Brain pericyte (primary cell): Measurements from ENCODE around the gene ZNF425.
"Not testable (repeated sequence)": the region's sequence is repeated elsewhere in the genome, so short reads cannot be mapped to it uniquely, and the experiment has no call there.

ENCODE experiments used
- DNase-seq: peaks from one replicate; pipeline ENCODE4 v3.0.0-alpha.2; 2012; ENCODE audit warnings: low read depth, low spot score

Gene ZNF425

DNA sequence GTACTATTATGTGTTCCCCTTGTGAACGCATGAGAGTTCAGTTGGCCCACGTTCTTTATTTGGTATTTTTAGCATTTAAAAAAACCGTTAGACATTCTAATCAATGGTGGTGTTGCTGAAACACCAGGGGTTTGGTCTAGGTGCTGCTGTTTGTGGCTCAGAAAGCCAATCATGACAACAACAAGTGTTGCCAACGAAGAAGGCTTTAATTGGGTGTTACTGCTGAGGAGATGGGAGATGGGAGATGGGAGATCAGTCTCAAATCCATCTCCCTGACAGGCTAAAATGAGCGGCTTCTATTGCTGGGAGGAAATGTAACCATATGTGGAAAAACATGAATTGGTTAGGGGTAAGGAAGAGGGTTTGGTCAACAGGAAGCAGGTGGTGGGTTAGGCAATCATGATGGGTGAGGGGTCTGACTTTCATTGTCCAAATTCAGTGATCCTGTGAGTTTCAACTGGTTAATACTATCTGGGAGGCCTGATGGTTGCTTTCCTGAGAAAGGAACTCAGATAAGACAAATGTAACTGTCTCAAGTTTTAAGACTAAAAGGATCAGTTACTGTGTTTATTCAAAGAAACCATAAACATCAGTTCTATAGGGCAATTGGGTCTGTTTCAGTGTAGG, 4.6 kb upstream of the ZNF425 start:
- DNase-seq: no peak

DNA sequence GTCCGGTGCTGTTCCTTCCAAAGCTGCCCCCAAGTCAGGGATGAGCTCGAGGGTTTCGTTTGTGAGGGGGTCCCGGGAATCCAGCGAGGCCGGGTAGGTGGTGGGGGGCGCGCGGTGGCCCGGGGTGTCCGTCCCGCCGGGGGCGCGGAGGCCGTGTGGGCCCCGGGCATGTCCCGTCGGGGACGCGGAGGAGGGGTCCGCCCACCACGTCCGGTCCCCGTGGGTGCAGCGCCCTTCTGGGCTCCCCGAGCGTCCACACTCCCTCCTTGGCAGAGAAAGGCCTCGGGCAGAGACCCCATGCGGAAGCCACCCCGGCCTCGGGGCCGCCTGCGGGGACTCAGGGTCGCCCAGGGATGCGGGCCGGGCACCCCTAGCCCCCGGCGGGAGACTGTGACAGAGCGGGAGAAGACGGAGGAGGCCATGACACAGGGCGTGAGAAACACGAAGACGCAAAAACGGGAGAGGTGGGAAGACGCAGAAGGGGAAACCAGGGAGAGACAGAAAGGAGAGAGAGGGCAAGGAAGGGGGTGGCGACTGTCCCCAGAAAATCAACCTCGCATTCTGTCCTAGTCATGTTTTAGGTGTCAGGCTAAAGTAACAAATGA, 640 bp upstream of the ZNF425 start:
- no peak for DNase-seq

DNA sequence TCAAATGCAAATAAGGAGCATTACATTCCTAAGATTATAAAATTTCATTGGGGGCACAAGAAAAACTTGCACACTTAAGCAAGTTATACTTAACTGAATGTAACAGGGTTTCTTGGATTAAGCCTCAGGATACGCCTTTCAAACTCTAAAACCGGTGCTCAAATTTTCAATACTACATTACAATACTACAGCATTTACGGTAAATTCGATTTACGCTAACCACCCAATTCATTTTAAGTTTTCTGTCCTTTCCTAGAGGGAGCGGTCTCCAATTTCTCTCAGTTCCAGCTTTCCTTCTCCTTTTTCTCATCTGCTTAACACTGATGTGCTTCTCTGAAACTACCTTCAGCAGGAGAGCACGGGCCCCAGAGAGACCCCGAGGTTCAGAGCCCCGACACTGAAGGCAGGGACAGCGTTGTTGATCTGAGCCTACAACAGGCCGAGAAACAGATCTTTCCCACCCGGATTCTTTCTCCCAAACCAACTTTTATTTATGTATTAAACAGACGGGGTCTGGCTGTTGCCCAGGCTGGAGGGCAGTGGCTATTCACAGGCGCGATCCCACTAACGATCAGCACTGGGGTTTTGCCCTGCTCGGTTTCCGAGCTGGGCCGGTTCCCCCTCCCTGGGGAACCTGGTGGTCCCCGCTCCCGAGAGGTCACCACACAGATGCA, 798 bp downstream of the ZNF425 start:
- DNase-seq: no peak

DNA sequence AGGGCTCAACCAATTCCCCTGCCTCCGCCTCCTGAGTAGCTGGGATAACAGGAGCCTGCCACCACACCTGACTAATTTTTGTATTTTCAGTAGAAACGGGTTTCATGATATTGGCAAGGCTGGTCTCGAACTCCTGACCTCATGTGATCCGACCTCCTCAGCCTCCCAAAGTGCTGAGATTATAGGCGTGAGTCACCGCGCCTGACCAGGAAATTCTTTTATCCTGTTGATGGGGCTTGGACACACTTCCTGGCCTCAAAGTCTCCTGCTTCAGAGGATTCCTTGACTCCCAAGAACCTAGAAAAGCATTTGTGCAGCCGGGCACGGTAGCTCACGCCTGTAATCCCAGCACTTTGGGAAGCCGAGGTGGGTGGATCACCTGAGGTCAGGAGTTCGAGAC, 16.2 kb downstream of the ZNF425 start:
- DNase-seq: no peak

DNA sequence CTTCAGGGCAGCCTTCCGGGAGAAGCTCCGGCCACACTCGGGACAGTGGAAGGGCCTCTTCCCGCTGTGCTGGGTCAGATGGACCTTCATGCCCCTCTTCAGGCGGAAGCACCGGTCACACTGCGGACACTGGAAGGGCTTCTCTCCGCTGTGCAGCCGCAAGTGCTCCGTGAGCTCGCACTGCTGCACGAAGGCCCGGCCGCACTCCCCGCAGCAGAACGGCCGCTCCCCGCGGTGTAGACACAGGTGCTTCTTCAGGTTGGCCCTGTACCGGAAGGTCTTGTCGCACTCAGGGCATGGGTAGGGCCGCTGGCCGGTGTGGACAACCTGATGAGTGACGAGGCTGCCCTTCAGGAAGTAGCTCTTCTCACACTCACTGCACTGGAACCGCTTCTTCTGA, 21.4 kb downstream of the ZNF425 start:
- no peak for DNase-seq

DNA sequence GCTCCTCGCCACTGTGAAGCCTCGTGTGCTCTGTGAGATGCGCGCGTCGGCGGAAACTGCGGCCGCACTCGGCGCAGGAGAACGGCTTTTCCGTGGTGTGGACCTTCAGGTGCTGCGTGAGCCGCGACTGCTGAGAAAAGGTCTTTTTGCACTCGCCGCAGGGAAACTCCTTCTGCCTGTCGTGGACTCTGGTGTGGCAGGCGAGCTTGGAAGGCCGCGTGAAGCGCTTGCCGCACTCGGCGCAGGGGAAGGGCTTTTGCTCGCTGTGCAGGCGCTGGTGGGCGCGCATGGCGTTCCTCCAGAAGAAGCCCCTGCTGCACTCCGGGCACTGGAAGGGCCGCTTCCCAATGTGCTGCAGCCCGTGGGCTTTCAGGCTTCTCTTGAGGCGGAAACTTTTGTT, 21.9 kb downstream of the ZNF425 start:
- DNase-seq: no peak

DNA sequence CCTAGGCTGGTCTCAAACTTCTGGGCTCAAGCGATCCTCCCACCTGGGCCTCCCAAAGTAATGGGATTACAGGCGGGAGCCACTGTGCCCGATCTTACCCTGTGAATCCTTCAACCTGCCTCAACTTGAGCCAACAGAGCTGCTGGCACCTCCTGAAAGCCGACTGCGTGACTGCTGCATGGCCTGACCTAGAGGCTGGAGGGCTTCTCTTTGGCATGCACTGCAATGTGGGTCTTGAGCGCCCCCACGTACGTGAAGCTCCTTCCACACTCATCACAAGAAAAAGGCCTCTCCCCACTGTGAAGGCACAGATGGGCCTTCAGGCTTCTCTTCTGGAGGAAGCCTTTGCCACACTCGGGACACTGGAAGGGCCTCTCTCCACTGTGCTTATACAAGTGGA, 22.7 kb downstream of the ZNF425 start:
- no peak for DNase-seq

DNA sequence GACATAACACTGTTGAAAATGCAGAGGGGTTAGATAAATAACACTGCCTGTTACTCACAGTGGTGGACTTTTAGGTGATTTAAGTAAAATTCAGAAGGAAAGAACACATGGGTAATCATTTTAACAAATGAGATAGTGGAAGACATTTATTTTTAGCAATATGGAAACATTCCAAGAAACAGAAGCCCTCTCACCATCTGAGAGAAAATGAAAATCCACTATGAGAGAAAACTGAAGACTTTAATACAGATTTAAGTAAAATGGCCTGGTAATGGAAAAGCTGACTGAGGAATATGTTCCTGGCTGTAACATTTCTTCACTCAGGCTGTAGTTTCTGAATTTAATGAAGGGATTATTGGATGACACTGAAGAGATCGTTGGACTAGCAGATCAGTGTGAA, 23.5 kb downstream of the ZNF425 start:
- DNase-seq: no peak

DNA sequence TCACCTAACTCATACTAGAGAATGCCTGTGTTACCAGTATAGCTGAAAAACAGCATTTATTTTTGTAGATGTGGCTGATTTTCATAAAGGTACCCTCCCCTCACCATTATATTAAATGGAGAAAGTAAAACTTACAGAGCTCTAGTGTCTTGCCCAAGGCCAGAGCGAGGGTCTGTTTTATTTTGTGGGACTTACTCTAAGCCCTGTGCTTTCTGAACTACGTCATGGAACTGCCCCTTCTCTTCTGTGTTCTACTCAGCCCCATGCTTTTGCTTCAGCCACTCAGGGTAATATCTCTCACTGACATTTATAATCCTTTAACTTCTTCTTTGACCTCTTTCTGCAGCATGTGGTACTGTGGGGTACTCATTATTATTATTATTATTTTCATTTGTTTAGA, 25.3 kb downstream of the ZNF425 start:
- no peak for DNase-seq

DNA sequence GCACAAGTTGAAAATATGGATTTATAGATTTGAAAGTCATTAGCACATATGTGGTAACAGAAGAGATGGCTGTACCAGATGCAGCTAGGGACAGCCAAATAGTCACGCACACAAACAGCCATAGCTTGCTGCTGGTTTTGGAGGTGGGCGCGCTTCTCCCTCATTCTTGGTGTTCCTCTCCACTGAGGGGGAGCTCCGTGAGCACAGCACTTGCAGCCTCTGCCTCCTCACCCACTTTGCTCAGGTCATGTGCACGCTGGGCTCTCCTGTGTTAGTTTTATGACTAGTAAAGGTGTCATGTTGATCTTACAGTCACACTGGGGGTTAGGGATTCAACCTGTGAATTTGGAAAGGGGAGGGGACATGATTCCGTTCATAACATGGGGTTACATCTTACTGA, 27.1 kb downstream of the ZNF425 start:
- no peak for DNase-seq

DNA sequence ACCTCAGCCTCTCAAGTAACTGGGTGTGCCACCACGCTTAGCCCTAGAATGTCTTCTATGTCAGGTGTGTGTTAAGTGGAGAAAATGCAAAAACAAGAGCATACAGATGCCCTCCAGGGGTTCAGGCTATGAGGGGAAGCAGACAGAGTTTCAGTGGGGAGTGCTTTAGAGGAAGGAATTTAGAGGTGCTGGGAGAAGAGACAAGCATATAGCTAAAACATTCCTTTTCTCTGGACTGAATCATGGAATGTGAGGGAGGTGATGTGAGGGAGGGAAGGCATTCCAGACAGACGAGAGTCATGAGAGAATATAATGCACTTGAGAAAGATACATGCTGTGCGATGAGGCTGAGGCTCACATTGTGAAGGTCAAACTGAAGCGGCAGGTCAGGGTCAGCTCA, 29.0 kb downstream of the ZNF425 start:
- no peak for DNase-seq

DNA sequence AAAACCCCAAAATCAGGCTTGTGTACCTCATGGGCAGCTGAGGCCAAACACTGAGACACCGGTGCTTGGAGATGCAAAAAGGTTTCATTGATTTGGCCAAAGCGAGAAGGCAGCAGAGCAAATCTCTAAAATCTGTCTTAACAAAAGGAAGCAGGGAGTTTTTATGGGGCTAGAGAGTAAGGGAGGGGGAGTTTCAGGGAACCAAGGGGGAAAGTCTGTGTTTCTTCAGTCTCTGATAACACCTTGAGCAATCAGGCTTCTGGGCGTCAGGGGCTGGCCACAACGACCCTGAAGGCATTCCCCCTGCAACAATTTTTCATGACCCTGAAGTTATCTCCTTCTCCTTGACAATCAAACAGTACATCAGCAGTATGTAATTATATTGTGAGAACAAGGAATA, 32.9 kb downstream of the ZNF425 start:
- DNase-seq: no peak

DNA sequence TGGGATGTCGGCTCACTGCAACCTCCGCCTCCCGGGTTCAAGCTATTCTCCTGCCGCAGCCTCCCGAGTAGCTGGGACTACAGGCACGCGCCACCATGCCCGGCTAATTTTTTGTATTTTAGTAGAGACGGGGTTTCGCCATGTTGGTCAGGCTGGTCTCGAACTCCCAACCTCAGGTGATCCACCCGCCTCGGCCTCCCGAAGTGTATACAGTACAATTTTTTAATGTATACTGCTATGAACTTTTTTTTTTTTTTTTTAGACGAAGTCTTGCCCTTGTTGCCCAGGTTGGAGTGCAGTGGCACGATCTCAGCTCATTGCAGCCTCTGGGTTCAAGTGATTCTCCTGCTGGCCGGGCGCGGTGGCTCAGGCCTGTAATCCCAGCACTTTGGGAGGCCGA, 33.9 kb downstream of the ZNF425 start:
- DNase-seq: not testable (repeated sequence)

DNA sequence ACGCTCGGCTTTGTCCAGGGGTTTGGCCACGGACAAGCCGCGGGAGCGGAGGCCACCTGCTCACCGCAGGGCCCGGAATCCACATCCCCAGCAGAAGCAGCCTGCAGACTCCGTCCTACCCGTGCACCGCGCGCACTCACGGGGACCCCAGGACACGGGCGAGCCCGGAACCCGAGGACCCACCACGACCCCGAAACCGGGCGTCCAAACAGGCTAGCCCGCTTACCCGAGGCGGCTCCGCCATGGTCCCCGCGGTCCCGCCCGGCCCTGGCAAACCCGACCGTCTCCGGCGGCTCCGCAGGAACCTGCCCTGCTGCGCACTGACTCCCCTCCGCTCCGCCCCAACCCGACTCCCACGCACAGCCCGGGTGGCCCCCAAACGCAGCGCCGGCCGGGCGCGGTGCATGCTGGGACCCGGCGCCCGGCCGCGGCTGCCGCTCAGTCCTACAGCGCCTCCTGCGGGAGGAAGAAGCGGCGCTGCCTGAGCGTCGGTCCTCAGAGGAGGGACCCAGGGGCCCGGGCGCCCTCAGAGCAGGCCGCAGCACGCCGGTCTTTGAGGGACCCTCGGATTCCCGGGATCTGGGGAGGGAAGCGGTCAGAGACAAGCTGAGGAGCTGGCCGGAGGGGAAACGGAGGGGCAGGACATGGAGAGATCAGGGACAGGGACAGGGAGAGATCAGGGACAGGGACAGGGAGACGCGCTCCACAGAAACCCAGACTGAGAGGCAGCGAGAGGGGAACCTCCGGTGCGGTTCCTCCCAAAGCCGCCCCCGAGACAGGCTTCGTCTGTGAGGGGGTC, 35.5 kb downstream of the ZNF425 start, which contains the start of gene ZNF786:
Gene ZNF786 (minus strand): TSS at position 322 of the 799 bp plus-strand sequence. CDS start 78 bp downstream, at position 244.
- peak; percentile 52 for DNase-seq

DNA sequence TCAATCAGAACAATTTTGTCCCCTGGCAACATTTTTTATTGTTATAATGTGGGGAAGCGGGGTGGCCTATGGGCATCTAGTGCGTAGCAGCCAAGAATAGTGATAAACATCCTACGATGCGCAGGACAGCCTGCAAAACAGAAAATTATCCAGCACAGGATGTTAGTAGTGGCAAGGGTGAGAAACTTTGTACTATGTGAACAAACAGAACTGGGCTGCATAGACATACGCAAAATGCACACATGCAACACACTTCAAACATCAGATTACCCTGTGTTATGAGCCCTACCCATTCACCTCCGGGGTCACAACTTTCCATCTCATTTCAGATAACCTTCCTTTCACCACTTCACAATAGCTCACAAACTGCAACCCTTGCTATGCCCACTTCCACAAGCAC, 38.7 kb downstream of the ZNF425 start:
- DNase-seq: no peak

DNA sequence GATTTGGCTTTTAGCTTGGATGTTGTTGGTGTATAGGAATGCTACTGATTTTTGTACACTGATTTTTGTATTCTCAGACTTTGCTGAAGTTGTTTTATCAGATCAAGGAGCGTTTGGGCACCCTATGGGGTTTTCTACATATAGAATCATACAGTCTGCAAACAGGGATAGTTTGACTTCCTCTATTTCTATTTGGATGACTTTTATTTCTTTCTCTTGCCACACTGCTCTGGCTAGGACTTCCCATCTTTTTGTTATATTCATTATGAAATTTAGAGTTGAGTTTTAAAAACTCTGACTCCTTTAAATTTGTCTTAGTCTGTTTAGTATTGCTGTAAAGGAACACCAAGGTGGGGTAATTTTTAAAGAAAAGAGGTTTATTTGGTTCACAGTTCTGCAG, 40.3 kb downstream of the ZNF425 start:
- DNase-seq: no peak

DNA sequence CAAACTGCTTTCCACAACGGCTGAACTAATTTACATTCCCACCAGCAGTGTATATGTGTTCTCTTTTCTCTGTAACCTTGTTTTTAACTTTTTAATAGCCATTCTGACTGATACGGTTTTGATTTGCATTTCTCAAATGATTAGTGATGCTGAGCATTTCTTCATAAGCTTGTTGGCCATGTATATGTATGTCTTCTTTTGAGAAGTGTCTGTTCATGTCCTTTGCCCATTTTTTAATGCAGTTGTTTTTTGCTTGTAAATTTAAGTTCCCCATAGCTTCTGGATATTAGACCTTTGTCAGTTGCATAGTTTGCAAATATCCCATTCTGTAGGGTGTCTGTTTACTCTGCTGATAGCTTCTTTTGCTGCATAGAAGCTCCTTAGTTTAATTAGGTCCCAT, 41.7 kb downstream of the ZNF425 start:
- no peak for DNase-seq

DNA sequence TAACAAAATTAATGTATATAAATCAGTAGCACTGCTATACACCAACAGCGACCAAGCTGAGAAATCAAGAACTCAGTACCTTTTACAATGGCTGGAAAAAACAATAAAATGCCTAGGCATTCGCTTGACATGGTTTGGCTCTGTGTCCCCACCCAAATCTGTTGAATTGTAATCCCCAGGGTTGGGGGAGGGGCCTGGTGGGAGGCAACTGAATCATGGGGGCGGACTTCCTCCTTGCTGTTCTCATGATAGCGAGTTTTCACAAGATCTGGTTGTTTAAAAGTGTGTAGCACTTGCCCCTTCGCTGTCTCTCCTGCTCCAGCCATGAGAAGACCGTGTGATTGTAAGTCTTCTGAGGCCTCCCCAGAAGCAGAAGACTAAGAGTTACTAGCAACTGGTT, 44.2 kb downstream of the ZNF425 start:
- DNase-seq: no peak

DNA sequence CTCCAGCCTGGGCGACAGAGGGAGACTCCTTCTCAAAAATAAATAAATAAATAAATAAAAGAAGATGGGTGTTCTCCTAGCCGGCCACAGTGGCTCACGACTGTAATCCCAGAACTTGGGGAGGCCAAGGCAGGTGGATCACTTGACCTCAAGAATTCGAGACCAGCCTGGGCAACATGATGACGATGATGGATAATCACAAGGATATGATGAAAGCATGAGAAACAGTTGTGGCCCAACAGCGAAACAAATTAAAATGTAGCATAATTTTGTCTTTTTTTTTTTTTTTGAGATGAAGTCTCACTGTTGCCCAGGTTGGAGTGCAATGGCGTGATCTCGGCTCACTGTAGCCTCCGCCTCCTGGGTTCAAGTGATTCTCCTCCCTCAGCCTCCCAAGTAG, 48.5 kb downstream of the ZNF425 start:
- DNase-seq: no peak

DNA sequence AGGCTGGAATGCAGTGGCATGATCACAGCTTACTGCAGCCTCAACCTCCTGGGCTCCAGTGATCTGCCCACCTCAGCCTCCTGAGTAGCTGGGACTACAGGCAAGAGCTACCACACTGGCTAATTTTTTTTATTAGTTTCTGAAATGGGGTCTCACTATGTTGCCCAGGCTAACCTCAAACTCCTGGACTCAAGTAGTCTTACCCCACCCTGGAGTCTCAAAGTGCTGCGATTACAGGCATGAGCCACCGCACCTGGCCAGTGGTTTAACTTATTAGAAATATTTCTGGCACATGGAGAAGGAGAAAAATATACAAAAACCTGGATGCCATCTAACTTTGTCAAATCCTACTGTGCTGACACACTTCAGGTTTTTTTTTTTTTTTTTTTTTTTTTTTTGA, 50.8 kb downstream of the ZNF425 start:
- no peak for DNase-seq

DNA sequence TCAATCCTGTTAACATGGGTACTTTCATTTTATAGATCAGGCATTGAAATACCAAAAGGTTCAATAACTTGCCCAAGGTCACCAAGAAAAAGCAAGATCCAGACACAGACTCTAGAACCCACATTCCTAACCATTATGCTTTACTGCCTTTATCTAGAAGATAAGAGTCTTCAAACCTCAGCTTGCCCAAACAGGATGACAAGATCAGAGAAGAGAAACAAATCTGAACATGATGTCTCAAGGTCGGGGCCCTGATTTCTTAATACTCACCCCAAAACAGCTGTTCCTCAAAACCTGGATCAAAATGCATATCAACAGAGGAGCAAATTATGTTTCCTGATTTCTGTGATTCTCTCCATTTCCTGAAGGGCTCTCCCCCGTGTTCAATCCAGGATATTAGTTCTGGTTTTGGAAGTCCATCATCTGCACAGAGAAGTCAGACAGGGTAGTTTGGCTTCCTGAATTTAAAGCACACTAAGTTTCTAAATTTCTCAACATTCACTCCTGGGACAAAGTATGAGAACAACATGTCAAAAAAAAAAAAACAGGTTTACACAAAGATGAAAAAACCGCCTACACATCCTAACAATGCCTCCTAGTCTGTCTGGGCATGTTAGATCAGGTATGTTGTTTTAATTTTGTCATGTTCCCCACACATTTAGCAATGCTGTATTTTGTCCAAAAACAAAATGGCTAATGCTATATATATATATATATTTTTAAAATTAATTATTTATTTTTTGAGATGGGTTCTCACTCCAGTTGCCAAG, 51.8 kb downstream of the ZNF425 start:
- no peak for DNase-seq

DNA sequence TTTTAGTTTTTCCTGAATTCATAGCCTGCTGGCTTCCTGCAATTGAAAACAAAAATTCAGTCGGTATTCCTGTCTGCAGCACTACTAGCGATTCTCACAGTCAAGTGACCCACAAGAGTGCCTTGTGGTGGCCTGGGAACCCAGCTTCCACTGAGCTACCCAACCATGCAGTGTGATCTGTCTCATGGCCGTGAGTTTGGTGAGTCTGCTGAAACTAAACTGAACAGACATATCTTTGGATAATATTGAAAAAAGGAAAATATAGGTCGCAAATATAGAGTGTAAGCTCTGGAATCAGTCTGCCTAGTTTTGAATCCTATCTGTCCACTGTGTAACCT, 53.7 kb downstream of the ZNF425 start:
- DNase-seq: no peak
